MM.1S (cell line): ENCODE measurements around the gene MOG.

Experiments
- DNase-seq: peaks from one replicate; pipeline ENCODE4 v3.0.0-alpha.2; 2015
- H2AFZ ChIP-seq: fragments of 300-600 bp; sonication (generic); 2 replicates; pipeline ENCODE4 v1.6.0; 2016; ENCODE audit warnings: antibody characterized with exemption, low read length
- H3F3A ChIP-seq: fragments of 300-600 bp; sonication (generic); 2 replicates; pipeline ENCODE4 v1.6.1; 2016; ENCODE audit warnings: mild to moderate bottlenecking, antibody characterized with exemption, low read length, moderate library complexity, mixed read lengths; ENCODE audit not compliant: insufficient read depth
- H3K27ac ChIP-seq: fragments of 300-600 bp; sonication (generic); 2 replicates; pipeline ENCODE4 v1.5.1; 2016; ENCODE audit warnings: mild to moderate bottlenecking, low read length
- H3K27me3 ChIP-seq: fragments of 300-600 bp; sonication (generic); replicated peaks from 2 replicates; pipeline ENCODE4 v1.6.0; 2016; ENCODE audit warnings: low read length; ENCODE audit not compliant: insufficient read depth
- H3K36me3 ChIP-seq: fragments of 300-600 bp; sonication (generic); replicated peaks from 2 replicates; pipeline ENCODE4 v1.6.1; 2016; ENCODE audit warnings: mild to moderate bottlenecking, low read length, mixed read lengths; ENCODE audit not compliant: insufficient read depth
- H3K4me1 ChIP-seq: fragments of 300-600 bp; sonication (generic); 2 replicates; pipeline ENCODE4 v1.6.1; 2016; ENCODE audit warnings: low read length, mixed read lengths
- H3K4me2 ChIP-seq: fragments of 300-600 bp; sonication (generic); 2 replicates; pipeline ENCODE4 v1.6.0; 2016; ENCODE audit warnings: low read depth, low read length
- H3K4me3 ChIP-seq: fragments of 300-600 bp; sonication (generic); 2 replicates; pipeline ENCODE4 v1.5.1; 2016; ENCODE audit warnings: low read length, mixed read lengths
- H3K79me2 ChIP-seq: fragments of 300-600 bp; sonication (generic); 2 replicates; pipeline ENCODE4 v1.6.1; 2016; ENCODE audit warnings: mixed run types, low read length, mixed read lengths
- H3K9ac ChIP-seq: fragments of 300-600 bp; sonication (generic); 2 replicates; pipeline ENCODE4 v1.6.1; 2016; ENCODE audit warnings: low read length, mixed read lengths
- H3K9me2 ChIP-seq: fragments of 300-600 bp; sonication (generic); replicated peaks from 2 replicates; pipeline ENCODE4 v1.6.1; 2016; ENCODE audit warnings: mild to moderate bottlenecking, low read length, mixed read lengths; ENCODE audit not compliant: insufficient read depth
- H3K9me3 ChIP-seq: fragments of 300-600 bp; sonication (generic); replicated peaks from 2 replicates; pipeline ENCODE4 v1.6.1; 2016; ENCODE audit warnings: mild to moderate bottlenecking, low read length, mixed read lengths; ENCODE audit not compliant: insufficient read depth
- H4K20me1 ChIP-seq: fragments of 300-600 bp; sonication (generic); 2 replicates; pipeline ENCODE4 v1.6.1; 2016; ENCODE audit warnings: mild to moderate bottlenecking, low read length, moderate library complexity, mixed read lengths; ENCODE audit not compliant: insufficient read depth
- EZH2 ChIP-seq: fragments of 300-600 bp; sonication (generic); optimal IDR thresholded peaks from 2 replicates; pipeline ENCODE3; 2017; ENCODE audit warnings: low read depth, mild to moderate bottlenecking, antibody characterized with exemption, low read length, mixed read lengths
- EZH2phosphoT487 ChIP-seq: fragments of 300-600 bp; sonication (generic); IDR thresholded peaks from 2 replicates; pipeline ENCODE4 v1.6.1; 2018; ENCODE audit warnings: antibody characterized with exemption, low read length
- TF ChIP-seq, protein P1 (sequence below): fragments of 300-600 bp; sonication (generic); IDR thresholded peaks from 2 replicates; pipeline ENCODE4 v1.5.1; 2016; ENCODE audit warnings: antibody characterized with exemption, low read length, mixed read lengths

The MOG gene

GRCh38 chr6:29656798-29657197, at the start of gene MOG:
Gene MOG, plus strand, starts transcription at chr6:29657092. Its CDS starts 118 bp downstream, at chr6:29657210.
- H3K4me1 ChIP-seq, result peaks cover 17% of the 10 kb centered on the region
- no peaks in the 10 kb centered on the region for H3K27me3 ChIP-seq
- H3K4me3 ChIP-seq, result no peak within 1 kb of the TSS
- no peak for TF ChIP-seq EZH2
- TF ChIP-seq, protein P1, sequence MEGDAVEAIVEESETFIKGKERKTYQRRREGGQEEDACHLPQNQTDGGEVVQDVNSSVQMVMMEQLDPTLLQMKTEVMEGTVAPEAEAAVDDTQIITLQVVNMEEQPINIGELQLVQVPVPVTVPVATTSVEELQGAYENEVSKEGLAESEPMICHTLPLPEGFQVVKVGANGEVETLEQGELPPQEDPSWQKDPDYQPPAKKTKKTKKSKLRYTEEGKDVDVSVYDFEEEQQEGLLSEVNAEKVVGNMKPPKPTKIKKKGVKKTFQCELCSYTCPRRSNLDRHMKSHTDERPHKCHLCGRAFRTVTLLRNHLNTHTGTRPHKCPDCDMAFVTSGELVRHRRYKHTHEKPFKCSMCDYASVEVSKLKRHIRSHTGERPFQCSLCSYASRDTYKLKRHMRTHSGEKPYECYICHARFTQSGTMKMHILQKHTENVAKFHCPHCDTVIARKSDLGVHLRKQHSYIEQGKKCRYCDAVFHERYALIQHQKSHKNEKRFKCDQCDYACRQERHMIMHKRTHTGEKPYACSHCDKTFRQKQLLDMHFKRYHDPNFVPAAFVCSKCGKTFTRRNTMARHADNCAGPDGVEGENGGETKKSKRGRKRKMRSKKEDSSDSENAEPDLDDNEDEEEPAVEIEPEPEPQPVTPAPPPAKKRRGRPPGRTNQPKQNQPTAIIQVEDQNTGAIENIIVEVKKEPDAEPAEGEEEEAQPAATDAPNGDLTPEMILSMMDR, result no peak
- no peak for TF ChIP-seq EZH2phosphoT487
- no peaks in the 10 kb centered on the region for H3F3A ChIP-seq
- H3K36me3 ChIP-seq, result no peaks in the 10 kb centered on the region
- no peak within 1 kb of the TSS for H2AFZ ChIP-seq
- no peaks in the 10 kb centered on the region for H3K9me2 ChIP-seq
- H3K9ac ChIP-seq, result no peak within 1 kb of the TSS
- H4K20me1 ChIP-seq, result no peaks in the 10 kb centered on the region
- no peak for DNase-seq
- H3K27ac ChIP-seq, result no peak within 1 kb of the TSS
- H3K79me2 ChIP-seq, result no peaks in the 10 kb centered on the region
- 0 out of 2 replicates have a peak within 1 kb of the TSS, but pooled peaks have one; percentile 4 for H3K4me2 ChIP-seq
- H3K9me3 ChIP-seq, result no peaks in the 10 kb centered on the region

DNA sequence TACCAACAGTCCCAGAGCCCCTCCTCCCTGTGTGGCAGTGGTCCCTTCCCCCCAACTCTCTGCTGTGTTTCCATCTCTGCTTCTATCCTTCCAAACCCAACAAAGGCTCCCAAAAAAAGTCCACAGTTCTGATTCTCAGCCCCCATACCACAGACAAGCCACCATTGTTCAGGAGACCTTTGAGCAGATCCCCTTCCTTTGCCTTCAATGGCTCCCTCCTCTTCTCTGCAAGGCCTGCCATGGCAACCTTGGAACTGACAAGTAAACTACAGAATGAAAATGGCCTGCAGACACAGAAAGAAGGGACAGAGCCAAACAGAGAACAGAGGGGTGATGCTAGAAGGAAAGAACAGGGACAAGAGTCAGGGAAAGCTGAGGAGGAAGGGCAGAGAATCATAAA, 48.8 kb upstream of the MOG start:
- no peak overlapping the region for H3K4me3 ChIP-seq
- no peak overlapping the region for H3K4me2 ChIP-seq
- no peaks in the 10 kb centered on the region for H3K9me2 ChIP-seq
- H3K4me1 ChIP-seq, result no peaks in the 10 kb centered on the region
- H2AFZ ChIP-seq, result no peak overlapping the region
- no peaks in the 10 kb centered on the region for H3K27me3 ChIP-seq
- no peaks in the 10 kb centered on the region for H3F3A ChIP-seq
- no peaks in the 10 kb centered on the region for H4K20me1 ChIP-seq
- no peaks in the 10 kb centered on the region for H3K79me2 ChIP-seq
- no peak overlapping the region for H3K27ac ChIP-seq
- no peak for DNase-seq
- TF ChIP-seq, protein P1, result no peak
- TF ChIP-seq EZH2 (no peak), EZH2phosphoT487 (no peak)
- H3K9ac ChIP-seq, result no peak overlapping the region
- no peaks in the 10 kb centered on the region for H3K36me3 ChIP-seq
- H3K9me3 ChIP-seq, result no peaks in the 10 kb centered on the region

DNA sequence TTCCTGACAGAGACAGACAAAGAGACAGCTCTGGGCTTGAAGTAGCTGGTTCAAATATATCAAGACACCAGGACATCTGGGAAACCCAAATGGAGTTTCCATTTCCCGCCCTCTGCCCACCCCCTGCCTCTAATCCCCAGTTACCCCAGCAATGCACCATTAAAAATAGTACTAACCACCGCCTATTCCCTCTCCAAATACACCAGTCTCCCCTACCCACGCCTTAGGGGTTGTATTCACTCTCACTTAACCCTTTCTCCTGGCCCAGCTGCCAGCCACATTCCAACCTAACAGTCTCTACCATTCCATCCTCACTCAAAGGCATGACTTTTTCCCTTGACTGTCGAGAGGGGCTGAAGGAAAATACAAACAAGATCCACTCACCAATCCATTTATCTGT, 46.4 kb upstream of the MOG start:
- H2AFZ ChIP-seq, result no peak overlapping the region
- H3K27me3 ChIP-seq, result no peaks in the 10 kb centered on the region
- no peaks in the 10 kb centered on the region for H3K4me1 ChIP-seq
- H3K4me3 ChIP-seq, result no peak overlapping the region
- H3F3A ChIP-seq, result no peaks in the 10 kb centered on the region
- DNase-seq, result no peak
- TF ChIP-seq, protein P1, result no peak
- TF ChIP-seq EZH2, result no peak
- H3K79me2 ChIP-seq, result no peaks in the 10 kb centered on the region
- no peaks in the 10 kb centered on the region for H3K9me3 ChIP-seq
- no peaks in the 10 kb centered on the region for H3K9me2 ChIP-seq
- H3K4me2 ChIP-seq, result no peak overlapping the region
- H3K9ac ChIP-seq, result no peak overlapping the region
- no peaks in the 10 kb centered on the region for H4K20me1 ChIP-seq
- H3K36me3 ChIP-seq, result no peaks in the 10 kb centered on the region
- H3K27ac ChIP-seq, result no peak overlapping the region

DNA sequence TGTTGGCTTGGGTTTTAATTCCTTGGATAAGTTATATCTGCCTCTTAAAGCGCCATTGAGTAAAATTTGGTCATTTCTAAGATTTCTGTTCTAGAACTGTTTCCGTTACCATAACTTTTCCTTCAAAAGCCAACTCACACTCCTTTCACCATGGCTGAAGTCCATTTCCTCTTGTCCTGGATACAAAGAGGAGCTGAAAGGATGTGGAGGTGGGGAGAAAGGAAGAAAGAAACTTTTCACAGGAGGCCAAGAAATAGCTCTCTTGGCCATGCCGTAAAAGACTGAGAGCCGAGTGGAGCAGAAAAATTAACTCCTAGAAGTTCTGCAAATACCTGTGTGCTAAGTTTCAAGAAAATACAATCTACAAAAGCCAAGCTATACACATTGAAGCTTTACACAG, 45.5 kb upstream of the MOG start:
- no peak overlapping the region for H3K9ac ChIP-seq
- H3K36me3 ChIP-seq, result no peaks in the 10 kb centered on the region
- no peaks in the 10 kb centered on the region for H3K27me3 ChIP-seq
- no peak overlapping the region for H3K4me2 ChIP-seq
- H3K79me2 ChIP-seq, result no peaks in the 10 kb centered on the region
- no peak overlapping the region for H3K27ac ChIP-seq
- no peak overlapping the region for H2AFZ ChIP-seq
- no peaks in the 10 kb centered on the region for H3K9me2 ChIP-seq
- TF ChIP-seq, protein P1, result no peak
- TF ChIP-seq EZH2, result no peak
- TF ChIP-seq EZH2phosphoT487, result no peak
- DNase-seq, result no peak
- H3K4me1 ChIP-seq, result no peaks in the 10 kb centered on the region
- no peak overlapping the region for H3K4me3 ChIP-seq
- no peaks in the 10 kb centered on the region for H3F3A ChIP-seq
- no peaks in the 10 kb centered on the region for H3K9me3 ChIP-seq
- no peaks in the 10 kb centered on the region for H4K20me1 ChIP-seq
